WTC11 (cell line): ENCODE results near the gene BARX2. TPM values are rescaled to one million over a fixed set of nuclear protein-coding genes. Genes with fewer than 3 reads are reported as not detected.

Experiments used
- ATAC-seq: fragments of 200-7000 bp; cut with Tn5 transposase; 2 replicates; pipeline ENCODE4 v1.10.0; 2021; ENCODE audit warnings: mild to moderate bottlenecking, moderate library complexity
- CTCF ChIA-PET: fragments of 300-600 bp; sonication (Branson Sonifier 250); formaldehyde crosslinking; loops from one replicate; lab custom pipeline; 2021; ENCODE audit warnings: antibody characterized with exemption; lab: Charles Lee
- POLR2A ChIA-PET: fragments of 350-600 bp; sonication (Branson Sonifier 250); formaldehyde crosslinking; loops from one replicate; lab custom pipeline; 2021; ENCODE audit warnings: antibody characterized with exemption; lab: Charles Lee
- DNase-seq: peaks from one replicate; pipeline ENCODE4 v3.0.0; 2021; ENCODE audit warnings: low spot score
- H3K27ac Mint-ChIP-seq: 2 replicates; pipeline ENCODE4 v1.8.0; 2021; ENCODE audit warnings: mixed read lengths
- H3K27me3 Mint-ChIP-seq: 2 replicates; pipeline ENCODE4 v1.8.0; 2021; ENCODE audit warnings: low read depth, mild to moderate bottlenecking, moderate library complexity, mixed read lengths
- H3K36me3 Mint-ChIP-seq: 2 replicates; pipeline ENCODE4 v1.8.0; 2021; ENCODE audit warnings: mixed read lengths
- H3K4me1 Mint-ChIP-seq: 2 replicates; pipeline ENCODE4 v1.8.0; 2022; ENCODE audit warnings: mixed read lengths
- H3K4me3 Mint-ChIP-seq: 2 replicates; pipeline ENCODE4 v1.8.0; 2021; ENCODE audit warnings: mild to moderate bottlenecking, moderate library complexity, mixed read lengths
- H3K9me3 Mint-ChIP-seq: 2 replicates; pipeline ENCODE4 v1.8.0; 2021; ENCODE audit warnings: mixed read lengths
- ESRRA ChIP-seq: sonication (generic); formaldehyde crosslinking; IDR thresholded peaks from 2 replicates; pipeline ENCODE4 v1.8.1; 2022; ENCODE audit warnings: mild to moderate bottlenecking, missing genetic modification reagents, borderline replicate concordance
- FOXK1 ChIP-seq: sonication (generic); formaldehyde crosslinking; IDR thresholded peaks from 2 replicates; pipeline ENCODE4 v1.8.0; 2022; ENCODE audit warnings: mild to moderate bottlenecking, moderate library complexity, missing genetic modification reagents
- FOXP1 ChIP-seq: sonication (generic); formaldehyde crosslinking; IDR thresholded peaks from 2 replicates; pipeline ENCODE4 v1.8.0; 2022; ENCODE audit warnings: missing genetic modification reagents, mild to moderate bottlenecking, moderate library complexity, borderline replicate concordance
- HMGA2 ChIP-seq: fragments of 250-450 bp; sonication (Bioruptor Pico); IDR thresholded peaks from 2 replicates; pipeline ENCODE4 v1.4.0; 2021; ENCODE audit warnings: mild to moderate bottlenecking, moderate library complexity
- KAT7 ChIP-seq: sonication (generic); formaldehyde crosslinking; IDR thresholded peaks from 2 replicates; pipeline ENCODE4 v1.8.1; 2023; ENCODE audit warnings: missing genetic modification reagents, mild to moderate bottlenecking, borderline replicate concordance
- NFATC4 ChIP-seq: fragments of 250-450 bp; sonication (Bioruptor Pico); IDR thresholded peaks from 2 replicates; pipeline ENCODE4 v1.9.0; 2021; ENCODE audit warnings: mild to moderate bottlenecking
- NR1H2 ChIP-seq: sonication (generic); formaldehyde crosslinking; IDR thresholded peaks from 2 replicates; pipeline ENCODE4 v1.9.0; 2021; ENCODE audit warnings: mild to moderate bottlenecking, moderate library complexity, missing genetic modification reagents
- PRRX2 ChIP-seq: fragments of 250-450 bp; sonication (Bioruptor Pico); IDR thresholded peaks from 2 replicates; pipeline ENCODE4 v1.8.0; 2021; ENCODE audit warnings: mild to moderate bottlenecking
- RORB ChIP-seq: fragments of 250-450 bp; sonication (Bioruptor Pico); IDR thresholded peaks from 2 replicates; pipeline ENCODE4 v1.9.0; 2021; ENCODE audit warnings: mild to moderate bottlenecking
- SMAD3 ChIP-seq: sonication (generic); formaldehyde crosslinking; IDR thresholded peaks from 2 replicates; pipeline ENCODE4 v1.8.0; 2022; ENCODE audit warnings: missing genetic modification reagents, mild to moderate bottlenecking, borderline replicate concordance
- SMAD4 ChIP-seq: sonication (generic); formaldehyde crosslinking; IDR thresholded peaks from 2 replicates; pipeline ENCODE4 v1.8.0; 2022; ENCODE audit warnings: mild to moderate bottlenecking, missing genetic modification reagents
- ZNF138 ChIP-seq: sonication (generic); formaldehyde crosslinking; conservative IDR thresholded peaks from 2 replicates; pipeline ENCODE4 v1.8.1; 2022; ENCODE audit warnings: mild to moderate bottlenecking, moderate library complexity, missing genetic modification reagents
- ZNF232 ChIP-seq: sonication (generic); formaldehyde crosslinking; IDR thresholded peaks from 2 replicates; pipeline ENCODE4 v1.8.0; 2022; ENCODE audit warnings: mild to moderate bottlenecking, missing genetic modification reagents
- ZNF396 ChIP-seq: fragments of 250-450 bp; sonication (Bioruptor Pico); IDR thresholded peaks from 2 replicates; pipeline ENCODE4 v1.8.0; 2021; ENCODE audit warnings: mild to moderate bottlenecking, moderate library complexity, borderline replicate concordance
- total RNA-seq: library from RNA; stranded (reverse); gene quantifications from 3 replicates; pipeline ENCODE4 v1.2.3, GENCODE V29; 2021
- TF ChIP-seq, protein P1 (sequence below): sonication (generic); formaldehyde crosslinking; IDR thresholded peaks from 2 replicates; pipeline ENCODE4 v1.8.0; 2022; ENCODE audit warnings: mild to moderate bottlenecking, missing genetic modification reagents
- TF ChIP-seq, protein P2 (sequence below): sonication (generic); formaldehyde crosslinking; IDR thresholded peaks from 2 replicates; pipeline ENCODE4 v1.8.0; 2023; ENCODE audit warnings: missing genetic modification reagents, mild to moderate bottlenecking, borderline replicate concordance
- TF ChIP-seq, protein P3 (sequence below): sonication (generic); formaldehyde crosslinking; IDR thresholded peaks from 2 replicates; pipeline ENCODE4 v1.8.0; 2022; ENCODE audit warnings: mild to moderate bottlenecking, missing genetic modification reagents
- TF ChIP-seq, protein P4 (sequence below): sonication (generic); formaldehyde crosslinking; IDR thresholded peaks from 2 replicates; pipeline ENCODE4 v1.8.0; 2023; ENCODE audit warnings: mild to moderate bottlenecking, missing genetic modification reagents
- TF ChIP-seq, protein P5 (sequence below): fragments of 250-450 bp; sonication (Bioruptor Pico); IDR thresholded peaks from 2 replicates; pipeline ENCODE4 v1.9.0; 2021; ENCODE audit warnings: moderate library complexity, mild to moderate bottlenecking, inconsistent platforms, borderline replicate concordance
- TF ChIP-seq, protein P6 (sequence below): sonication (generic); formaldehyde crosslinking; IDR thresholded peaks from 2 replicates; pipeline ENCODE4 v1.8.0; 2022; ENCODE audit warnings: mild to moderate bottlenecking, missing genetic modification reagents
- TF ChIP-seq, protein P7 (sequence below): fragments of 250-450 bp; sonication (Bioruptor Pico); IDR thresholded peaks from 2 replicates; pipeline ENCODE4 v1.9.0; 2021; ENCODE audit warnings: mild to moderate bottlenecking
- TF ChIP-seq, protein P8 (sequence below): fragments of 250-450 bp; sonication (Bioruptor Pico); IDR thresholded peaks from 2 replicates; pipeline ENCODE4 v2.1.2; 2022; ENCODE audit warnings: mild to moderate bottlenecking, moderate library complexity
- TF ChIP-seq, protein P9 (sequence below): sonication (generic); formaldehyde crosslinking; IDR thresholded peaks from 2 replicates; pipeline ENCODE4 v1.8.1; 2023; ENCODE audit warnings: mild to moderate bottlenecking, missing genetic modification reagents, moderate library complexity

The BARX2 gene
- total RNA-seq, 1 experiment from 2014 or later, result not detected

DNA sequence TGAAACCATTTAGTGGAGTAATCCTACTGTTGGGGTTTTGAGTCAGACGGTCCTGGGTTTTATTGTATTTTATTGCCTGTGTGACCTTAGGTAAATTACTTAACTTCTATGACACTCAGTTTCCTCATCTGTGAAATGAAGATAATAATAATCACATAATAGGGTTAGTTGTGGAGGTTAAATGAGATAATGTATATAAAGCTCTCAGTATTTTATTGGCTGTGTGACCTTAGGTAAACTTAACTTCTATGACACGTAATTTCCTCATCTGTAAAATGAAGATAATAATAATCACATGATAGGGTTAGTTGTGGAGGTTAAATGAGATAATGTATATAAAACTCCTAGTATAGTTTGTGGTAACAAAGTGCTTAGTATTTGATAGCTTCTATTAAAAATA, 13.2 kb downstream of the BARX2 start:
- no peak overlapping the region for H3K27ac Mint-ChIP-seq
- no peak for DNase-seq
- no peaks in the 10 kb centered on the region for H3K36me3 Mint-ChIP-seq
- ChIA-PET CTCF (no interaction called here), POLR2A (no interaction called here)
- H3K9me3 Mint-ChIP-seq, result no peaks in the 10 kb centered on the region
- no peaks in the 10 kb centered on the region for H3K27me3 Mint-ChIP-seq
- H3K4me1 Mint-ChIP-seq, result no peaks in the 10 kb centered on the region
- TF ChIP-seq PRRX2 (CRISPR knock-in tag) (no peak), ZNF138 (CRISPR knock-in tag) (no peak), FOXK1 (CRISPR knock-in tag) (no peak), SMAD3 (CRISPR knock-in tag) (no peak), ZNF232 (CRISPR knock-in tag) (no peak), NFATC4 (CRISPR knock-in tag) (no peak), NR1H2 (CRISPR knock-in tag) (no peak), FOXP1 (CRISPR knock-in tag) (no peak), SMAD4 (no peak), KAT7 (CRISPR knock-in tag) (no peak), ESRRA (CRISPR knock-in tag) (no peak)
- TF ChIP-seq, protein P1, sequence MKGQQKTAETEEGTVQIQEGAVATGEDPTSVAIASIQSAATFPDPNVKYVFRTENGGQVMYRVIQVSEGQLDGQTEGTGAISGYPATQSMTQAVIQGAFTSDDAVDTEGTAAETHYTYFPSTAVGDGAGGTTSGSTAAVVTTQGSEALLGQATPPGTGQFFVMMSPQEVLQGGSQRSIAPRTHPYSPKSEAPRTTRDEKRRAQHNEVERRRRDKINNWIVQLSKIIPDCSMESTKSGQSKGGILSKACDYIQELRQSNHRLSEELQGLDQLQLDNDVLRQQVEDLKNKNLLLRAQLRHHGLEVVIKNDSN (CRISPR knock-in tag), result no peak
- TF ChIP-seq, protein P2, sequence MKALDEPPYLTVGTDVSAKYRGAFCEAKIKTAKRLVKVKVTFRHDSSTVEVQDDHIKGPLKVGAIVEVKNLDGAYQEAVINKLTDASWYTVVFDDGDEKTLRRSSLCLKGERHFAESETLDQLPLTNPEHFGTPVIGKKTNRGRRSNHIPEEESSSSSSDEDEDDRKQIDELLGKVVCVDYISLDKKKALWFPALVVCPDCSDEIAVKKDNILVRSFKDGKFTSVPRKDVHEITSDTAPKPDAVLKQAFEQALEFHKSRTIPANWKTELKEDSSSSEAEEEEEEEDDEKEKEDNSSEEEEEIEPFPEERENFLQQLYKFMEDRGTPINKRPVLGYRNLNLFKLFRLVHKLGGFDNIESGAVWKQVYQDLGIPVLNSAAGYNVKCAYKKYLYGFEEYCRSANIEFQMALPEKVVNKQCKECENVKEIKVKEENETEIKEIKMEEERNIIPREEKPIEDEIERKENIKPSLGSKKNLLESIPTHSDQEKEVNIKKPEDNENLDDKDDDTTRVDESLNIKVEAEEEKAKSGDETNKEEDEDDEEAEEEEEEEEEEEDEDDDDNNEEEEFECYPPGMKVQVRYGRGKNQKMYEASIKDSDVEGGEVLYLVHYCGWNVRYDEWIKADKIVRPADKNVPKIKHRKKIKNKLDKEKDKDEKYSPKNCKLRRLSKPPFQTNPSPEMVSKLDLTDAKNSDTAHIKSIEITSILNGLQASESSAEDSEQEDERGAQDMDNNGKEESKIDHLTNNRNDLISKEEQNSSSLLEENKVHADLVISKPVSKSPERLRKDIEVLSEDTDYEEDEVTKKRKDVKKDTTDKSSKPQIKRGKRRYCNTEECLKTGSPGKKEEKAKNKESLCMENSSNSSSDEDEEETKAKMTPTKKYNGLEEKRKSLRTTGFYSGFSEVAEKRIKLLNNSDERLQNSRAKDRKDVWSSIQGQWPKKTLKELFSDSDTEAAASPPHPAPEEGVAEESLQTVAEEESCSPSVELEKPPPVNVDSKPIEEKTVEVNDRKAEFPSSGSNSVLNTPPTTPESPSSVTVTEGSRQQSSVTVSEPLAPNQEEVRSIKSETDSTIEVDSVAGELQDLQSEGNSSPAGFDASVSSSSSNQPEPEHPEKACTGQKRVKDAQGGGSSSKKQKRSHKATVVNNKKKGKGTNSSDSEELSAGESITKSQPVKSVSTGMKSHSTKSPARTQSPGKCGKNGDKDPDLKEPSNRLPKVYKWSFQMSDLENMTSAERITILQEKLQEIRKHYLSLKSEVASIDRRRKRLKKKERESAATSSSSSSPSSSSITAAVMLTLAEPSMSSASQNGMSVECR, result no peak
- TF ChIP-seq, protein P3, sequence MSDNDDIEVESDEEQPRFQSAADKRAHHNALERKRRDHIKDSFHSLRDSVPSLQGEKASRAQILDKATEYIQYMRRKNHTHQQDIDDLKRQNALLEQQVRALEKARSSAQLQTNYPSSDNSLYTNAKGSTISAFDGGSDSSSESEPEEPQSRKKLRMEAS (CRISPR knock-in tag), result no peak
- TF ChIP-seq, protein P4, sequence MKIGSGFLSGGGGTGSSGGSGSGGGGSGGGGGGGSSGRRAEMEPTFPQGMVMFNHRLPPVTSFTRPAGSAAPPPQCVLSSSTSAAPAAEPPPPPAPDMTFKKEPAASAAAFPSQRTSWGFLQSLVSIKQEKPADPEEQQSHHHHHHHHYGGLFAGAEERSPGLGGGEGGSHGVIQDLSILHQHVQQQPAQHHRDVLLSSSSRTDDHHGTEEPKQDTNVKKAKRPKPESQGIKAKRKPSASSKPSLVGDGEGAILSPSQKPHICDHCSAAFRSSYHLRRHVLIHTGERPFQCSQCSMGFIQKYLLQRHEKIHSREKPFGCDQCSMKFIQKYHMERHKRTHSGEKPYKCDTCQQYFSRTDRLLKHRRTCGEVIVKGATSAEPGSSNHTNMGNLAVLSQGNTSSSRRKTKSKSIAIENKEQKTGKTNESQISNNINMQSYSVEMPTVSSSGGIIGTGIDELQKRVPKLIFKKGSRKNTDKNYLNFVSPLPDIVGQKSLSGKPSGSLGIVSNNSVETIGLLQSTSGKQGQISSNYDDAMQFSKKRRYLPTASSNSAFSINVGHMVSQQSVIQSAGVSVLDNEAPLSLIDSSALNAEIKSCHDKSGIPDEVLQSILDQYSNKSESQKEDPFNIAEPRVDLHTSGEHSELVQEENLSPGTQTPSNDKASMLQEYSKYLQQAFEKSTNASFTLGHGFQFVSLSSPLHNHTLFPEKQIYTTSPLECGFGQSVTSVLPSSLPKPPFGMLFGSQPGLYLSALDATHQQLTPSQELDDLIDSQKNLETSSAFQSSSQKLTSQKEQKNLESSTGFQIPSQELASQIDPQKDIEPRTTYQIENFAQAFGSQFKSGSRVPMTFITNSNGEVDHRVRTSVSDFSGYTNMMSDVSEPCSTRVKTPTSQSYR (CRISPR knock-in tag), result no peak
- no peak for ATAC-seq
- no peak overlapping the region for H3K4me3 Mint-ChIP-seq

DNA sequence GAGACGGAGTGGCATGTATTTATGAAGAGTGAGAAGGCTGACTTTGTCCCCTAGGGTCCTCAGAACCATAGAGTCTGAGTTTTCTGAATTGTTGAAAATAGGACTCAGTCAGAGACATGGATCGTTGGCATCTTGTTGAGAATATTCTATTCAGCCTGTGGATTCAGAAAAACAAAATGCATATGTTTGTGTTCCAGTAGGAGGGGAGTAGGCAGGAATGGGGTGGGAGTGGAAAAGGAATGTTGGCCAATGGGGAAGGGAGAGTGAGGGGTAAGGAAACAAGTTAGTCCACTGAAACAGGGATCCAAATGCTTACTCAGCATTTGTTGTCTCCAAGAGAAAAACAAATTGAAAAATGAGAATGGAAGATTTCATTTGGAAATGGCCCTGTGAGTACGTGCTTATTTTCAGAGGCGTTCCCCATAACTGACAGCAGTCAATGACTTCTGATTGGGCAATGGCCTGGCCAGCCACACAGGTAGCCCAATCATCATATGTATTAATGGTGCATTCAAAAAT, 14.7 kb downstream of the BARX2 start:
- no peak overlapping the region for H3K27ac Mint-ChIP-seq
- TF ChIP-seq ZNF396 (CRISPR knock-in tag), result no peak
- no peak for TF ChIP-seq HMGA2 (CRISPR knock-in tag)
- TF ChIP-seq, protein P5, sequence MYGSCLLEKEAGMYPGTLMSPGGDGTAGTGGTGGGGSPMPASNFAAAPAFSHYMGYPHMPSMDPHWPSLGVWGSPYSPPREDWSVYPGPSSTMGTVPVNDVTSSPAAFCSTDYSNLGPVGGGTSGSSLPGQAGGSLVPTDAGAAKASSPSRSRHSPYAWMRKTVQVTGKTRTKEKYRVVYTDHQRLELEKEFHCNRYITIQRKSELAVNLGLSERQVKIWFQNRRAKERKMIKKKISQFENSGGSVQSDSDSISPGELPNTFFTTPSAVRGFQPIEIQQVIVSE (CRISPR knock-in tag), result no peak
- TF ChIP-seq, protein P6, sequence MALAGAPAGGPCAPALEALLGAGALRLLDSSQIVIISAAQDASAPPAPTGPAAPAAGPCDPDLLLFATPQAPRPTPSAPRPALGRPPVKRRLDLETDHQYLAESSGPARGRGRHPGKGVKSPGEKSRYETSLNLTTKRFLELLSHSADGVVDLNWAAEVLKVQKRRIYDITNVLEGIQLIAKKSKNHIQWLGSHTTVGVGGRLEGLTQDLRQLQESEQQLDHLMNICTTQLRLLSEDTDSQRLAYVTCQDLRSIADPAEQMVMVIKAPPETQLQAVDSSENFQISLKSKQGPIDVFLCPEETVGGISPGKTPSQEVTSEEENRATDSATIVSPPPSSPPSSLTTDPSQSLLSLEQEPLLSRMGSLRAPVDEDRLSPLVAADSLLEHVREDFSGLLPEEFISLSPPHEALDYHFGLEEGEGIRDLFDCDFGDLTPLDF (CRISPR knock-in tag), result no peak
- no peak for TF ChIP-seq SMAD4
- TF ChIP-seq, protein P7, sequence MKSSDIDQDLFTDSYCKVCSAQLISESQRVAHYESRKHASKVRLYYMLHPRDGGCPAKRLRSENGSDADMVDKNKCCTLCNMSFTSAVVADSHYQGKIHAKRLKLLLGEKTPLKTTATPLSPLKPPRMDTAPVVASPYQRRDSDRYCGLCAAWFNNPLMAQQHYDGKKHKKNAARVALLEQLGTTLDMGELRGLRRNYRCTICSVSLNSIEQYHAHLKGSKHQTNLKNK (CRISPR knock-in tag), result no peak
- no peak for TF ChIP-seq RORB
- TF ChIP-seq ZNF232 (CRISPR knock-in tag), result no peak
- TF ChIP-seq, protein P8, sequence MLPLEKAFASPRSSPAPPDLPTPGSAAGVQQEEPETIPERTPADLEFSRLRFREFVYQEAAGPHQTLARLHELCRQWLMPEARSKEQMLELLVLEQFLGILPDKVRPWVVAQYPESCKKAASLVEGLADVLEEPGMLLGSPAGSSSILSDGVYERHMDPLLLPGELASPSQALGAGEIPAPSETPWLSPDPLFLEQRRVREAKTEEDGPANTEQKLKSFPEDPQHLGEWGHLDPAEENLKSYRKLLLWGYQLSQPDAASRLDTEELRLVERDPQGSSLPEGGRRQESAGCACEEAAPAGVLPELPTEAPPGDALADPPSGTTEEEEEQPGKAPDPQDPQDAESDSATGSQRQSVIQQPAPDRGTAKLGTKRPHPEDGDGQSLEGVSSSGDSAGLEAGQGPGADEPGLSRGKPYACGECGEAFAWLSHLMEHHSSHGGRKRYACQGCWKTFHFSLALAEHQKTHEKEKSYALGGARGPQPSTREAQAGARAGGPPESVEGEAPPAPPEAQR (CRISPR knock-in tag), result no peak
- TF ChIP-seq, protein P9, sequence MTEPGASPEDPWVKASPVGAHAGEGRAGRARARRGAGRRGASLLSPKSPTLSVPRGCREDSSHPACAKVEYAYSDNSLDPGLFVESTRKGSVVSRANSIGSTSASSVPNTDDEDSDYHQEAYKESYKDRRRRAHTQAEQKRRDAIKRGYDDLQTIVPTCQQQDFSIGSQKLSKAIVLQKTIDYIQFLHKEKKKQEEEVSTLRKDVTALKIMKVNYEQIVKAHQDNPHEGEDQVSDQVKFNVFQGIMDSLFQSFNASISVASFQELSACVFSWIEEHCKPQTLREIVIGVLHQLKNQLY, result no peak

More for the DNA sequence above, 14.7 kb downstream of the BARX2 start:
- ATAC-seq (no peak), DNase-seq (no peak)
- Mint-ChIP-seq H3K9me3 (no peaks in the 10 kb centered on the region), H3K36me3 (no peaks in the 10 kb centered on the region), H3K27me3 (no peaks in the 10 kb centered on the region), H3K4me1 (no peaks in the 10 kb centered on the region), H3K4me3 (no peak overlapping the region)
- ChIA-PET POLR2A (no interaction called here), CTCF (no interaction called here)
